Glomerular endothelial cell (primary cell): ENCODE measurements around the gene NHLH1. TPM values are rescaled to one million over a fixed set of nuclear protein-coding genes. Genes with fewer than 3 reads are reported as not detected.

Experiments
- DNase-seq: peaks from one replicate; pipeline ENCODE4 v3.0.0-alpha.2; 2011; ENCODE audit warnings: low read depth, low spot score; ENCODE audit errors: extremely low read depth
- total RNA-seq: library from RNA; depleted of rRNA; stranded (reverse); fragments of >200 nt; gene quantifications from 2 replicates; pipeline ENCODE4 v1.2.3, GENCODE V29; 2015

The NHLH1 gene
- total RNA-seq, 1 donor from 2014 or later = not detected

GRCh38 chr1:160357286-160358002 lies 9.4 kb upstream of the NHLH1 start:
- no peak for DNase-seq

- no peak for DNase-seq
Measured at GRCh38 chr1:160358073-160358472, 8.8 kb upstream of the NHLH1 start.

- DNase-seq = no peak
Measured at GRCh38 chr1:160359559-160360226, 7.2 kb upstream of the NHLH1 start.

GRCh38 chr1:160360227-160360695 lies 6.6 kb upstream of the NHLH1 start:
- DNase-seq = no peak

GRCh38 chr1:160361199-160361598 lies 5.7 kb upstream of the NHLH1 start:
- no peak for DNase-seq

GRCh38 chr1:160361814-160362167 lies 5.1 kb upstream of the NHLH1 start:
- no peak for DNase-seq

GRCh38 chr1:160362168-160362957 lies 4.5 kb upstream of the NHLH1 start:
- DNase-seq = no peak

- DNase-seq = no peak
Measured at GRCh38 chr1:160363010-160363409, 3.9 kb upstream of the NHLH1 start.

GRCh38 chr1:160363951-160364735 lies 2.7 kb upstream of the NHLH1 start:
- DNase-seq = no peak

- no peak for DNase-seq
Measured at GRCh38 chr1:160365325-160365724, 1.5 kb upstream of the NHLH1 start.

- no peak for DNase-seq
Measured at GRCh38 chr1:160367516-160367900, 637 bp downstream of the NHLH1 start.

GRCh38 chr1:160367934-160368923 lies 1.4 kb downstream of the NHLH1 start:
- no peak for DNase-seq

GRCh38 chr1:160369087-160369486 lies 2.2 kb downstream of the NHLH1 start:
- no peak for DNase-seq

- DNase-seq = no peak
Measured at GRCh38 chr1:160370561-160371345, 3.9 kb downstream of the NHLH1 start.

- DNase-seq = no peak
Measured at GRCh38 chr1:160371346-160371631, 4.4 kb downstream of the NHLH1 start.

- no peak for DNase-seq
Measured at GRCh38 chr1:160371756-160372155, 4.9 kb downstream of the NHLH1 start.

- no peak for DNase-seq
Measured at GRCh38 chr1:160373696-160374095, 6.8 kb downstream of the NHLH1 start.

GRCh38 chr1:160374306-160375110 lies 7.6 kb downstream of the NHLH1 start:
- no peak for DNase-seq
